Heart left ventricle (tissue), 13 donors: ENCODE measurements around the gene ERCC3.

Experiments
- POLR2A ChIP-seq, 2 donors: fragments of 450-650 bp; IDR thresholded peaks; one replicate each; pipeline ENCODE4 v1.6.1; 2017; ENCODE audit warnings: antibody characterized with exemption in 2 of 2, mild to moderate bottlenecking in 2 of 2, moderate library complexity in 2 of 2
- TF ChIP-seq, protein P1 (sequence below), 12 donors: fragments of 200-600 bp; sonication (generic) in 4 of 12; IDR thresholded peaks; one replicate each; pipeline versions ENCODE4 v1.5.0 to v1.8.0; 2018 to 2022; ENCODE audit warnings: antibody characterized with exemption in 12 of 12, mild to moderate bottlenecking in 5 of 12
- donor health status: ischemic (EF 13 %, LVEDD 7.1; RV severe dilation, severe dysfunction).
- donor health status: DM: no; HTN: yes; CAD: no.
- donor health status: DM: no; HTN: no; CAD: no.
- donor health status: ischemic (EF 25% LVEDD 6.9; RV normal size, moderate dysfunction).
- donor health status: ischemic (EF 25% LVEDD 5.7; RV mildly dilated, moderate dysfunction).
- donor health status: ischemic (EF 35%, LVEDD 5.7; RV mildly dilated, moderate dysfunction).
- donor health status: nonischemic (EF 11% LVEDD 7.7; RV severe dilation, severe dysfunction).
- donor health status: DM: yes; HTN: yes; CAD: no.
- donor health status: PGD.
- donor health status: ischemic (EF 29% LVEDD 5.4; RV normal size, mild dysfunction).
- donor health status: nonischemic (EF 23%, LVEDD 6.1; RV moderate dilation, normal function).

DNA sequence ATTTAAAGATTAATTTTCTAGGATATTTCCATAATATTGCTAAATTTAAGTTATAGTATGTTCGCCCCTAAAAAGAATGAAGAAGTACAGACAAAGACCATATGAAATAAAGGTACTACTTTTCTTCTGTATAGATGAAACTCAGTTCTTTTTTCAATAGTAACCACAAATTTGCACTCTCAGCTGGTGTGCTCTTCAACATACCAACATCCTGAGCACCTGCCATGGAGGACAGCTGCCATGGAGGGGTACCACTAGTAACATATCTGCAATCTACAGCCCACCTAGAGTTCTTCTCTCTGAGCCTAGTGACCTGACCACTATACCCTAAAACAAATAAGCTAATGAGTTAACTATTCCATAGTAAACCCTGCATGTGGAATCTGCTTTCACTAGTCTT lies 36.8 kb upstream of the ERCC3 start:
- TF ChIP-seq, protein P1, sequence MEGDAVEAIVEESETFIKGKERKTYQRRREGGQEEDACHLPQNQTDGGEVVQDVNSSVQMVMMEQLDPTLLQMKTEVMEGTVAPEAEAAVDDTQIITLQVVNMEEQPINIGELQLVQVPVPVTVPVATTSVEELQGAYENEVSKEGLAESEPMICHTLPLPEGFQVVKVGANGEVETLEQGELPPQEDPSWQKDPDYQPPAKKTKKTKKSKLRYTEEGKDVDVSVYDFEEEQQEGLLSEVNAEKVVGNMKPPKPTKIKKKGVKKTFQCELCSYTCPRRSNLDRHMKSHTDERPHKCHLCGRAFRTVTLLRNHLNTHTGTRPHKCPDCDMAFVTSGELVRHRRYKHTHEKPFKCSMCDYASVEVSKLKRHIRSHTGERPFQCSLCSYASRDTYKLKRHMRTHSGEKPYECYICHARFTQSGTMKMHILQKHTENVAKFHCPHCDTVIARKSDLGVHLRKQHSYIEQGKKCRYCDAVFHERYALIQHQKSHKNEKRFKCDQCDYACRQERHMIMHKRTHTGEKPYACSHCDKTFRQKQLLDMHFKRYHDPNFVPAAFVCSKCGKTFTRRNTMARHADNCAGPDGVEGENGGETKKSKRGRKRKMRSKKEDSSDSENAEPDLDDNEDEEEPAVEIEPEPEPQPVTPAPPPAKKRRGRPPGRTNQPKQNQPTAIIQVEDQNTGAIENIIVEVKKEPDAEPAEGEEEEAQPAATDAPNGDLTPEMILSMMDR (IDR thresholded peaks at IDR 0.05): no peak
- no peak for TF ChIP-seq POLR2A (IDR thresholded peaks at IDR 0.05)
